Uterus (tissue), 4 donors: ENCODE results near the gene CACNA1F. TPM values are rescaled to one million over a fixed set of nuclear protein-coding genes. Genes with fewer than 3 reads are reported as not detected.

Experiments
- DNase-seq, 2 donors: peaks; one replicate each; pipeline ENCODE4 v3.0.0-alpha.2; 2019 to 2020
- H3K27ac ChIP-seq, 2 donors: fragments of 200-600 bp; sonication (generic); 1 replicate in 1 of 2; 2 replicates in 1 of 2; pipeline ENCODE4 v1.5.1; 2016 to 2018
- H3K27me3 ChIP-seq, 2 donors: fragments of 200-600 bp; sonication (generic); one replicate each; pipeline ENCODE4 v1.5.1; 2018 to 2019; ENCODE audit warnings: control low read depth in 1 of 2
- H3K36me3 ChIP-seq, 2 donors: fragments of 200-600 bp; sonication (generic); one replicate each; pipeline ENCODE4 v1.5.1; 2019; ENCODE audit warnings: control low read depth in 1 of 2
- H3K4me1 ChIP-seq, 2 donors: fragments of 200-600 bp; sonication (generic); one replicate each; pipeline ENCODE4 v1.5.1; 2018 to 2019; ENCODE audit warnings: control low read depth in 1 of 2
- H3K4me3 ChIP-seq, 2 donors: fragments of 200-600 bp; sonication (generic); 1 replicate in 1 of 2; 2 replicates in 1 of 2; pipeline ENCODE4 v1.5.1; 2018 to 2019; ENCODE audit warnings: mild to moderate bottlenecking in 1 of 2
- H3K9me3 ChIP-seq, 2 donors: fragments of 200-600 bp; sonication (generic); one replicate each; pipeline ENCODE4 v1.5.1; 2019; ENCODE audit warnings: control low read depth in 1 of 2
- CTCF ChIP-seq, 4 experiments: fragments of 200-600 bp in 2 of 4; fragments of 450-650 bp in 2 of 4; sonication (generic) in 2 of 4; IDR thresholded peaks; one replicate each; pipeline ENCODE4 v1.5.1; 2016 to 2019; ENCODE audit warnings: antibody characterized with exemption in 4 of 4, mild to moderate bottlenecking in 2 of 4, moderate library complexity in 1 of 4
- POLR2A ChIP-seq, 2 donors: fragments of 450-650 bp; IDR thresholded peaks; one replicate each; pipeline ENCODE4 v1.6.1; 2016; ENCODE audit warnings: antibody characterized with exemption in 2 of 2, mild to moderate bottlenecking in 1 of 2, moderate library complexity in 1 of 2
- intact Hi-C: fragments of 100-400 bp; cut with DNase I; formaldehyde crosslinking; loops from one replicate; pipeline ENCODE4 v1.15.1; 2023; ENCODE audit warnings: low total_unique reads
- total RNA-seq, 4 donors: library from RNA; depleted of rRNA in 3 of 4; stranded (reverse); fragments of >200 nt in 3 of 4; gene quantifications; one replicate each; pipeline versions ENCODE4 v1.1.0 to v1.2.4, GENCODE V29; 2014 to 2023
- donor health status: DM: yes; HTN: yes; CAD: no.

The CACNA1F gene
- total RNA-seq, 4 donors from 2014 or later: 0.07 to 0.98 TPM; not detected in 2

DNA sequence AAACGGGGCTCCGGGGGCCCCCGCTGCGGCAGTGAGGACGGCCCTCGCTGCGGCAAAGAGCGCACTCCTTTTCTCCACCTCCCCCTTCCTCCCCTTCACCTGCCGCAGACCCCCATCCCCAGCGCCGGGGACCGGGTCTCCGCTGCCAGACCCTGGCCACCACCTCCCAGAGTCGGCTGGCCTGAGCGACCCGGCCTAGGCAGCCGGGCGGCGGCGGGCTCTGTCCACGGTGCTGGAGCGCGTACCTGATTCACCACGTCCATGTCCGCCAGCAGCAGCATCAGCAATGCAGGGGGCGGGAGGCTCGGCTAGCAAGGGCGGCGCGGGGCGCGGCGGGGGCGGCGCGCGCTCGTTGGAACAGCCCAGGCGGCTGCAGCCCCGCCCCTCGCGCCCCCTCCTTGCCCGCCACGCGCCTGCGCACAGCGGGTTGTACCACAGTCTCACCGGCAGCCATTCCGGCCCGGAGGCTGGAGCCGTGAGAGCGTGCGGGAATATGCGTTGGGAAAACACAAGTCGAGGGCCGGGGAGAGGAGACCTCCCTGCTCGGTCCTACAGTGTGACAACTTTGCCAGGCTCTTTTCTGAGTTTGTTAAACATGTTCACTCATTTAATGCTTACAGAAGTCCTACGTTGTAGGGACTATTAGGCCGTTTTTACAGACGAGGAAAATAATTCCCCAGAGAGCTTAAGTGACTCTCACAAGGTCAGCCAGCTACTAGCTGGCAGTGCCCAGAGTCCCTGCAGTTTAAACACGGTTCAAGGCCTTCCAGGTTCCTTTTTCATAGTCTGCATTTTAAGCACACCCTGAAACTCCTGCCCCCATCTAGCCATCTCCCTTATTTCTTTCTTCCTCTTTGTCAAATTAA lies 33.0 kb downstream of the CACNA1F start, which contains the start of gene SYP:
SYP (minus strand) TSS at position 288 of the 866 bp plus-strand sequence; CDS start at position 281, 7 bp downstream.
- Histone ChIP-seq H3K4me3 (peak within 1 kb of the TSS in 1 of 2 donors; percentile 10), H3K27me3 (no peaks in the 10 kb centered on the region), H3K27ac (peak within 1 kb of the TSS in 1 of 2 donors; percentile 57), H3K9me3 (no peaks in the 10 kb centered on the region), H3K4me1 (no peaks in the 10 kb centered on the region), H3K36me3 (no peaks in the 10 kb centered on the region)
- peak in 2 of 4 experiments; percentile 8 to 9 for TF ChIP-seq CTCF (IDR thresholded peaks at IDR 0.05)
- TF ChIP-seq POLR2A (IDR thresholded peaks at IDR 0.05): peak in 1 of 2 donors; percentile 67
- peak; percentile 86 to 89 for DNase-seq
- intact Hi-C loops: no loop called here

DNA sequence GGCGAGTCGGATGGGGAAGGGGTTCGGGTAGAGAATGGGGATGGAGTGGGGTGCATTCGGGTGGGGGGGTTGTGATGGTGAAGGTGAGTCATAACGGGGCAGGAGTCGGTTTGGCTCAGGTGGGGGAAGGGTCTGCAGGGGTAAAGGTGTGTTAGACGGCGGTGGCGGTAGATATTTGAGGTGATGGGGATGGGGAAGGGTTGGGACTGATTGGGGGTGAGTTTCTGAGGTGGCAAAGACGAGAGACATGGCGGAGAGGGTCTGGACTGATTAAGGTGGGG lies 33.9 kb downstream of the CACNA1F start:
- H3K36me3 ChIP-seq: no peaks in the 10 kb centered on the region
- no peaks in the 10 kb centered on the region for H3K27me3 ChIP-seq
- intact Hi-C loops: no loop called here
- H3K9me3 ChIP-seq: no peaks in the 10 kb centered on the region
- H3K4me3 ChIP-seq: no peak overlapping the region
- TF ChIP-seq POLR2A (IDR thresholded peaks at IDR 0.05): no peak
- no peak for TF ChIP-seq CTCF (IDR thresholded peaks at IDR 0.05)
- no peaks in the 10 kb centered on the region for H3K4me1 ChIP-seq
- no peak overlapping the region for H3K27ac ChIP-seq
- DNase-seq: no peak

GRCh38 chrX:49198540-49199314 lies 34.4 kb downstream of the CACNA1F start:
- Histone ChIP-seq H3K4me3 (no peak overlapping the region), H3K4me1 (no peaks in the 10 kb centered on the region)
- intact Hi-C loops: no loop called here

DNA sequence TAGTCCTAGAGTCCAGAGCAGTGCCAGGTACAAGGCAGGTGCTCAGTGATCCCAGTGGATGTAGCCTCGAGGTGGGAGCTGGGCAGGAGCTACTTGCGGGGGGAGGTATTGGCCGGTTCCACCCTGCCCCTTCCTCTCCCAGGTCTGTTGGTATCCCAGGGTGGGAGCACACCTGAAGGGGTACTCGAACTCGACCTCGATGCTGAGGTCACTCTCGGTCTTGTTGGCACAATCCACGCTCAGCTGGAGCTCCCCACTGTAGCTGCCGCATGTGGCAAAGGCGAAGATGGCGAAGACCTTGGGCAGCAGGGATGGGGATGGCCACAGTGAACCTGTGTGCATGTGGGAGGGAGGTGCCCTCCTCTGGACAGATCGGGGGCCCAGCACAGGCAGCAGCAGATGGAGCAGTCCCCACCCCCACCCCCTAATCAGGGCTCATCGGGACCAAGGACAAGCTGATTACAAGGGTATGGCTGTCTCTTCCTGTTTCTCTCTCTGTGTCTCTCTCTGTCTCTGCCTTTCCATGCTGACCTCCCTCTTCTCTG lies 35.5 kb downstream of the CACNA1F start:
- no peak for DNase-seq
- intact Hi-C loops: no loop called here
- Histone ChIP-seq H3K4me1 (no peaks in the 10 kb centered on the region), H3K27me3 (no peaks in the 10 kb centered on the region), H3K4me3 (no peak overlapping the region), H3K9me3 (no peaks in the 10 kb centered on the region), H3K36me3 (no peaks in the 10 kb centered on the region), H3K27ac (no peak overlapping the region)
- TF ChIP-seq POLR2A (IDR thresholded peaks at IDR 0.05): no peak
- TF ChIP-seq CTCF (IDR thresholded peaks at IDR 0.05): no peak

More at GRCh38 chrX:49198540-49199314, 34.4 kb downstream of the CACNA1F start:
- DNase-seq: no peak
- Histone ChIP-seq H3K36me3 (no peaks in the 10 kb centered on the region), H3K27ac (no peak overlapping the region), H3K27me3 (no peaks in the 10 kb centered on the region), H3K9me3 (no peaks in the 10 kb centered on the region)
- TF ChIP-seq POLR2A (IDR thresholded peaks at IDR 0.05): no peak
- TF ChIP-seq CTCF (IDR thresholded peaks at IDR 0.05): no peak
